ENCODE results near the gene TRAF3IP3.
"Not testable (repeated sequence)": the region's sequence is repeated elsewhere in the genome, so short reads cannot be mapped to it uniquely, and the experiment has no call there.

Gene TRAF3IP3

GRCh38 chr1:209793711-209794110, 37.9 kb downstream of the TRAF3IP3 start:
- not testable (repeated sequence) for H3K36me3 Mint-ChIP-seq, ATAC-seq

GRCh38 chr1:209797978-209798639, 42.3 kb downstream of the TRAF3IP3 start:
- DNase-seq (ENCODE audit: low spot score in 2 of 2) (no peak), ATAC-seq (no peak)
- H3K4me3 Mint-ChIP-seq: no peak overlapping the region
- H3K27ac Mint-ChIP-seq: no peak overlapping the region
- H3K36me3 Mint-ChIP-seq: no peaks in the 10 kb centered on the region
- H3K9me3 Mint-ChIP-seq: no peaks in the 10 kb centered on the region
- no peaks in the 10 kb centered on the region for H3K4me1 Mint-ChIP-seq

More at GRCh38 chr1:209793711-209794110, 37.9 kb downstream of the TRAF3IP3 start:
- H3K9me3 Mint-ChIP-seq; H3K27ac Mint-ChIP-seq; DNase-seq (ENCODE audit: low spot score in 2 of 2); H3K4me1 Mint-ChIP-seq; H3K4me3 Mint-ChIP-seq: not testable (repeated sequence)

DNA sequence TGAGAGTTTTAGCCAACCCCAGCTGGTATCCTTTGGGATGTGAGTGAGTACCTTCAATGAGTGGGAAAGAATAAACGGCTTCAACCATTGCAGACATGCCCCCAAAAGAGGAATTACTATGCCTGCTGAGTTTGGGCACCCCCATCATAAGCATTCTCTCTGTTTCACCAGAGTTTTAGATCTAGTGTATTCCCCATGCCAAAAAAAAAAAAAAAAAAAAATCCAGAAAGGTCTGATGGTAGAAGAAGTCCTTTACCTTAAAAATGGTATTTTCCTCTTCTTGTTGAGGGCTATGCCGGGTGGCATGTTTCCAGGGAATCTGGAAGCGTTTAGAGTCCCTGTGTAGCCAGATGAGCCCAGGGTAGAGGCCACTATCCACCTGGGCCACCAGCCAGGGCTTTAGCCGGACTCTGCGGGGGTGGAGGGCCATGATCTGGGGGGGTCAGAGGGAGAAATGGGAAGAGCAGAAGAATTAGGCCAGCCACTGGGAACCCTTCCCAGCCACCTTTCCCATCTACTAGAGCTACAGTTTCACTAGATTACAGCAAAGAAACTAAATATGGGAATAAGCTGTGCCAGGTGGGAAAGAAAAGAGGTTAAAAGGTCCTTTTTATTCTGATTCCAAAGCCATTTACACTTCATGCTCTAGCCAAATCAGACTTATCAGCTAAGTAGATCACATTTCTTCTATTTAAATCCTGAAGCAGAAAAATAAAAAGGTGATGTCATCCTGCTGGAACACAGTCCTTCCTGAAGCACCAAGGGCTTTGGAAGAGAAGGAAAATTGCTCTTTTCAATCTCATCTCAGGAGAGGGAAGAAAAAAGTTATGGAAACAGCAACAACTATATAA, 45.4 kb downstream of the TRAF3IP3 start:
- Mint-ChIP-seq H3K27ac (no peak overlapping the region), H3K9me3 (no peaks in the 10 kb centered on the region), H3K36me3 (no peaks in the 10 kb centered on the region), H3K4me1 (peaks cover 15% of the 10 kb centered on the region), H3K4me3 (no peak overlapping the region)
- DNase-seq (ENCODE audit: low spot score in 2 of 2): no peak
- no peak for ATAC-seq

- no peaks in the 10 kb centered on the region for H3K36me3 Mint-ChIP-seq
- no peak overlapping the region for H3K4me3 Mint-ChIP-seq
- no peak overlapping the region for H3K27ac Mint-ChIP-seq
- no peaks in the 10 kb centered on the region for H3K9me3 Mint-ChIP-seq
- no peak for ATAC-seq
- DNase-seq (ENCODE audit: low spot score in 2 of 2): no peak
- H3K4me1 Mint-ChIP-seq: peaks cover 18% of the 10 kb centered on the region
These were observed 46.4 kb downstream of the TRAF3IP3 start for GRCh38 chr1:209802117-209802779.

GRCh38 chr1:209802780-209803152, 46.9 kb downstream of the TRAF3IP3 start:
- Mint-ChIP-seq H3K27ac (no peak overlapping the region), H3K4me3 (no peak overlapping the region), H3K4me1 (peaks cover 18% of the 10 kb centered on the region), H3K36me3 (no peaks in the 10 kb centered on the region), H3K9me3 (no peaks in the 10 kb centered on the region)
- ATAC-seq (no peak), DNase-seq (ENCODE audit: low spot score in 2 of 2) (no peak)

DNA sequence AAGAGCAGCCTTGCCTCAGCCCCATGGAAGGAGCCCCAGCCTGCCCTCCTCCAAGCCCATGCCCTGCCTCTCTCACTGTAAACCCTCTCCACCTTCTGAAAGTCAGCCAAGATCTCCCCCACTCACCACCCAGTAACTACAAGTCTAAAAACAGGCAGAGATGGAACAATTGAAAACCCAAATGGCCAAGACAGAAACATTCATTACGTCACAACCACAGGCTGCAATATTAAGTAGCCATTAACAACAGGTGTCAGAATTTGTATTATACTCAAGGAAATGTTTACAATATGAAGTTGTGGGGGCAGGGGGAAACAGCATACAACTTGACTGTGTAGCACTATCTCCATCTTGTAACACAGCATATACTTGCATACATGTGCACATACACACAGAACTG, 47.7 kb downstream of the TRAF3IP3 start:
- Mint-ChIP-seq H3K27ac (no peak overlapping the region), H3K9me3 (no peaks in the 10 kb centered on the region), H3K4me3 (no peak overlapping the region), H3K36me3 (no peaks in the 10 kb centered on the region), H3K4me1 (peaks cover 21% of the 10 kb centered on the region)
- DNase-seq (ENCODE audit: low spot score in 2 of 2) (no peak), ATAC-seq (no peak)

- H3K4me1 Mint-ChIP-seq: peaks cover 21% of the 10 kb centered on the region
- H3K36me3 Mint-ChIP-seq: no peaks in the 10 kb centered on the region
- no peaks in the 10 kb centered on the region for H3K9me3 Mint-ChIP-seq
- ATAC-seq: no peak
- H3K4me3 Mint-ChIP-seq: peak overlapping the region; percentile 86
- peak overlapping the region; percentile 84 for H3K27ac Mint-ChIP-seq
- DNase-seq (ENCODE audit: low spot score in 2 of 2): no peak
These were observed 49.5 kb downstream of the TRAF3IP3 start for GRCh38 chr1:209805341-209805781.

- ATAC-seq (peak; percentile 86), DNase-seq (ENCODE audit: low spot score in 2 of 2) (peak; percentile 57 to 59)
- Mint-ChIP-seq H3K36me3 (no peaks in the 10 kb centered on the region), H3K27ac (peak within 1 kb of the TSS; percentile 84), H3K4me1 (peaks cover 21% of the 10 kb centered on the region), H3K4me3 (peak within 1 kb of the TSS; percentile 86), H3K9me3 (no peaks in the 10 kb centered on the region)
These were observed 50.3 kb downstream of the TRAF3IP3 start, which contains the start of gene IRF6 for GRCh38 chr1:209805875-209806760. TSS of gene IRF6 (minus strand) at chr1:209806142. CDS start at chr1:209801413, 4,729 bp downstream.

DNA sequence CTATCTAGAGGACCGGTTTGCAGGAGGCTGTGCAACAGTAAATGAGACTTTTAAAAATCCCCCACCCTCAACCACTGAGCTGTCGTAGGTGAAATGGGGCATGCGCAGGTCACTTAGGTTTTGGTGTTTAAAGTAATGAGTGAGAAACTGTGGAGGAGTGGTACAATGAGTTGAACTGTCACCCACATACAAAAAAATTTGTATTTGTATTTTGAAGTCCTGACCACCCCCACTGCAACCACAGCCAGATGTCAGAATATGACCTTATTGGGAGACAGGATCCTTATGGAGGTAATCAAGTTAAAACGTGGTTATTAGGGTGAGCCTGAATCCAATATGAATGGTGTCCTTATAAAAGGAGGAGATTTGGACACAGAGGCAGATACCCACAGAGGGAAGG, 51.7 kb downstream of the TRAF3IP3 start:
- Mint-ChIP-seq H3K9me3 (no peaks in the 10 kb centered on the region), H3K4me1 (peaks cover 21% of the 10 kb centered on the region), H3K36me3 (no peaks in the 10 kb centered on the region), H3K4me3 (no peak overlapping the region), H3K27ac (no peak overlapping the region)
- DNase-seq (ENCODE audit: low spot score in 2 of 2) (no peak), ATAC-seq (no peak)

DNA sequence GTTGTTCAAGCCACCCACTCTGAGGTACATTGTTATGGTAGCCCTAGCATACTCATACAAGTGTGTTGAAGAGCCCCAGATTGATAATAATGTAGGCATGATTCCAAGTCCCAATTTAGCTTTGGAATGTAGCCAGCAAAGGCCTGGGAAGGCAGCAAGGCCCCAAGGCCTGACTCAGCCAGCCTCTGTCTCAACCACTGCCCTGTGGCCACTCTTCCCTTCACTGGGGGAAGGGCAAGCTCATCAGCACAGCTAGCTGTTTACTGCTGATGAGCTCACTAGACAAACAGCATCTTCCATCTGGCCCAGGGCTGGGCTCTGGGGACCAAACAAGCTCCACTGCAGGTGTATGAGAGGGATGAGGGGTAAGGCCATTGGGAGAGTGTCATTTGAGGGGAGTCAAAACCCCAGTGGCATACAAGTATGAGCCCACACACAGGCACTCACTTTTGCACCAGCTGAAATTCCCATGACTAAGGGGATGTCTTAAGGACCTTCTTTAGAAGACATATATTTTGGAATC, 52.3 kb downstream of the TRAF3IP3 start:
- no peak for DNase-seq (ENCODE audit: low spot score in 2 of 2)

GRCh38 chr1:209809611-209810010, 53.8 kb downstream of the TRAF3IP3 start:
- Mint-ChIP-seq H3K4me1 (peaks cover 21% of the 10 kb centered on the region), H3K27ac (no peak overlapping the region)
- no peak for DNase-seq (ENCODE audit: low spot score in 2 of 2)

More for the DNA sequence above, 52.3 kb downstream of the TRAF3IP3 start:
- ATAC-seq: no peak
- Mint-ChIP-seq H3K4me3 (no peak overlapping the region), H3K9me3 (no peaks in the 10 kb centered on the region), H3K27ac (no peak overlapping the region), H3K4me1 (peaks cover 21% of the 10 kb centered on the region), H3K36me3 (no peaks in the 10 kb centered on the region)

GRCh38 chr1:209810783-209811182, 54.9 kb downstream of the TRAF3IP3 start:
- H3K9me3 Mint-ChIP-seq: no peaks in the 10 kb centered on the region
- no peak overlapping the region for H3K4me3 Mint-ChIP-seq
- no peak for ATAC-seq
- no peak for DNase-seq (ENCODE audit: low spot score in 2 of 2)
- H3K4me1 Mint-ChIP-seq: peaks cover 10% of the 10 kb centered on the region
- H3K27ac Mint-ChIP-seq: no peak overlapping the region
- H3K36me3 Mint-ChIP-seq: no peaks in the 10 kb centered on the region

More at GRCh38 chr1:209809611-209810010, 53.8 kb downstream of the TRAF3IP3 start:
- H3K9me3 Mint-ChIP-seq: no peaks in the 10 kb centered on the region
- ATAC-seq: no peak
- H3K36me3 Mint-ChIP-seq: no peaks in the 10 kb centered on the region
- H3K4me3 Mint-ChIP-seq: no peak overlapping the region

DNA sequence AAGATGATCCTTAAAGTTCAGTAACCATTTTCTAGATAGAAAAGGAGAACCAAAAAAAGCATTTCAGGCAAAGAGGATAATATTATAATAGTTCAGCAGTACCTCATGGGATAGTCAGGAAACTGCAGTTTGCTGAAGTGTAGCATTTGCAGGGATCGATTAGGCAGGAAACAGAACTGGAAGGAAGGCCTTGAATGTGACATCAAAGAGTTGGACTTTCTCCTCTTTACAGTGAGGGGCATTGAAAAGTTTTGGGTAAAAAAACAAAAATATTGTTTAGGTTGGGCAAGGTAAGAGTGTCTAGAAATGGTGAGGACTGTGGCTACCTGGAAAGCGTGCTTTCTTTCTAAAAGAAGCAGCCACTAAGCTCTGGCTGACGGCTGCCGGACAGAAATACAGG, 58.0 kb downstream of the TRAF3IP3 start:
- H3K27ac Mint-ChIP-seq: no peak overlapping the region

DNA sequence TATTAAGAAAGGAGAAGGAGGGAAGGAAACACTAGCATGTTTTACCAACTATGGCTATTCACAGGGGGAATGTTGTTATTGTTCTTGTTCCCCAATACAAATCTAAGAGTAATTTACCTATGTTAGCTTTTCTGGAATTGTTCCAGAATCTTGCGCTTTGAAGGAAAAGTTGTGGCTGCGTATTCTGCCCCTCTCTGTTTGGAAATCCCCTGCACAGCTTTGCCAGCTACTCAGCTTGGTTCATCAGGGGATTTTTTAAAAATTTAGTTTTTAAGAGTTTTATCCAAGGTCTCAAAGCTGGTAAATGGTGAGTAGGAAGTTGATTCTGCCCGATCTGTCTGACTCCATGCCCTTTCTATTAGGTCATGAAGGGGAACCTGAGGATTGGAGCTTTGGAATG, 59.6 kb downstream of the TRAF3IP3 start:
- no peak overlapping the region for H3K27ac Mint-ChIP-seq
- H3K36me3 Mint-ChIP-seq: no peaks in the 10 kb centered on the region

More for the DNA sequence above, 58.0 kb downstream of the TRAF3IP3 start:
- Mint-ChIP-seq H3K4me3 (no peak overlapping the region), H3K36me3 (no peaks in the 10 kb centered on the region), H3K4me1 (no peaks in the 10 kb centered on the region), H3K9me3 (no peaks in the 10 kb centered on the region)
- ATAC-seq: no peak
- no peak for DNase-seq (ENCODE audit: low spot score in 2 of 2)

More for the DNA sequence above, 59.6 kb downstream of the TRAF3IP3 start:
- no peaks in the 10 kb centered on the region for H3K4me1 Mint-ChIP-seq
- no peaks in the 10 kb centered on the region for H3K9me3 Mint-ChIP-seq
- no peak overlapping the region for H3K4me3 Mint-ChIP-seq
- DNase-seq (ENCODE audit: low spot score in 2 of 2) (no peak), ATAC-seq (no peak)

Data from stimulated activated effector memory CD8-positive, alpha-beta T cell treated with anti-CD3 and anti-CD28 coated beads, Interleukin-12 subunit alpha, Interleukin-12 subunit beta, amount 100 ng/mL, for 72 hours (primary cell).